ENCODE results near the gene RSU1. TPM values are rescaled to one million over a fixed set of nuclear protein-coding genes. Genes with fewer than 3 reads are reported as not detected.

RSU1 gene
- 10 to 100 TPM; 21.4 to 28.3 TPM for total RNA-seq

- DNase-seq (peak; percentile 100), ATAC-seq (peak; percentile 97)
- peak within 1 kb of the TSS; percentile 44 to 53 for H3K4me3 ChIP-seq
- intact Hi-C loops (cut with DNase I): no loop called here
- H3K27ac ChIP-seq: peak within 1 kb of the TSS; percentile 83 to 97 (median 94)
- H3K36me3 ChIP-seq (replicated peaks in 1 of 2; ENCODE audit: insufficient read depth in 1 of 2, low read depth in 2 of 2): no peaks in the 10 kb centered on the region
- no peaks in the 10 kb centered on the region for H3K27me3 ChIP-seq
- peaks cover 31% of the 10 kb centered on the region for H3K4me1 ChIP-seq
- WGBS, 2 donors: 0 to 1% methylated on average over 39 to 65 of the region's 65 CpGs
- peak; percentile 85 to 97 (median 94) for TF ChIP-seq POLR2A (IDR thresholded peaks at IDR 0.05)
- TF ChIP-seq, protein P1, sequence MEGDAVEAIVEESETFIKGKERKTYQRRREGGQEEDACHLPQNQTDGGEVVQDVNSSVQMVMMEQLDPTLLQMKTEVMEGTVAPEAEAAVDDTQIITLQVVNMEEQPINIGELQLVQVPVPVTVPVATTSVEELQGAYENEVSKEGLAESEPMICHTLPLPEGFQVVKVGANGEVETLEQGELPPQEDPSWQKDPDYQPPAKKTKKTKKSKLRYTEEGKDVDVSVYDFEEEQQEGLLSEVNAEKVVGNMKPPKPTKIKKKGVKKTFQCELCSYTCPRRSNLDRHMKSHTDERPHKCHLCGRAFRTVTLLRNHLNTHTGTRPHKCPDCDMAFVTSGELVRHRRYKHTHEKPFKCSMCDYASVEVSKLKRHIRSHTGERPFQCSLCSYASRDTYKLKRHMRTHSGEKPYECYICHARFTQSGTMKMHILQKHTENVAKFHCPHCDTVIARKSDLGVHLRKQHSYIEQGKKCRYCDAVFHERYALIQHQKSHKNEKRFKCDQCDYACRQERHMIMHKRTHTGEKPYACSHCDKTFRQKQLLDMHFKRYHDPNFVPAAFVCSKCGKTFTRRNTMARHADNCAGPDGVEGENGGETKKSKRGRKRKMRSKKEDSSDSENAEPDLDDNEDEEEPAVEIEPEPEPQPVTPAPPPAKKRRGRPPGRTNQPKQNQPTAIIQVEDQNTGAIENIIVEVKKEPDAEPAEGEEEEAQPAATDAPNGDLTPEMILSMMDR (IDR thresholded peaks at IDR 0.05): peak in 1 of 7 experiments; percentile 11
- no peaks in the 10 kb centered on the region for H3K9me3 ChIP-seq
Observed at GRCh38 chr10:16817125-16818019, at the start of gene RSU1. Gene RSU1 (minus strand): TSS chr10:16817424. CDS start chr10:16817081, 343 bp downstream.

GRCh38 chr10:16866541-16867275 is 49.5 kb upstream of the RSU1 start:
- intact Hi-C loops (cut with DNase I): no loop called here

GRCh38 chr10:16865766-16866165 is 48.5 kb upstream of the RSU1 start:
- TF ChIP-seq, protein P1 (IDR thresholded peaks at IDR 0.05): no peak
- Histone ChIP-seq H3K27ac (no peak overlapping the region), H3K36me3 (replicated peaks in 1 of 2; ENCODE audit: insufficient read depth in 1 of 2, low read depth in 2 of 2) (no peaks in the 10 kb centered on the region), H3K4me3 (no peak overlapping the region), H3K9me3 (no peaks in the 10 kb centered on the region), H3K4me1 (no peaks in the 10 kb centered on the region), H3K27me3 (no peaks in the 10 kb centered on the region)
- WGBS, 2 donors: 78 to 87% methylated on average over 7 of the region's 7 CpGs
- no peak for ATAC-seq
- no peak for DNase-seq
- intact Hi-C loops (cut with DNase I): no loop called here

More at GRCh38 chr10:16866541-16867275, 49.5 kb upstream of the RSU1 start:
- ATAC-seq (no peak), DNase-seq (no peak)
- Histone ChIP-seq H3K4me3 (no peak overlapping the region), H3K4me1 (no peaks in the 10 kb centered on the region), H3K27me3 (no peaks in the 10 kb centered on the region), H3K27ac (no peak overlapping the region), H3K9me3 (no peaks in the 10 kb centered on the region), H3K36me3 (replicated peaks in 1 of 2; ENCODE audit: insufficient read depth in 1 of 2, low read depth in 2 of 2) (no peaks in the 10 kb centered on the region)
- WGBS, 2 donors: 72 to 81% methylated on average over 7 of the region's 7 CpGs
- TF ChIP-seq, protein P1 (IDR thresholded peaks at IDR 0.05): no peak
- TF ChIP-seq POLR2A (IDR thresholded peaks at IDR 0.05): no peak

DNA sequence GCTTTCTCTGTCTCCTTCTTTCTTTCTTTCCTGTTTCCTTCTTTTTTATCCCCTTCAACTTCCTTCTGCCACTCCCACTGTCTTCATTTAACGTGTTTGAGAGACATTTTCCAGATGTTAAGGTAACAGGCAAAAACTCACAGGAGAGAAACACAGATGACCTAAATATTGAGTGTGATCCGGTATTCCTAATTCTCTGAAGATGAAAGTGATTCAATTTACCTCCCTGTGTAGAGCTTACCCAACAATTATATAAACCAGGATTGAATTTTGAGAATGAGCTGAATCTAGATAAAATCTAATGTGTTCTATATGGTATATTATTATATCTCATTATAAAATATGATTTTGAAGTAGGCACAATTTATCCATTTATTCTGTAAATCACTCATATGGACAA is 46.5 kb upstream of the RSU1 start:
- no peaks in the 10 kb centered on the region for H3K9me3 ChIP-seq
- no peak overlapping the region for H3K27ac ChIP-seq
- H3K4me3 ChIP-seq: no peak overlapping the region
- no peak for ATAC-seq
- TF ChIP-seq, protein P1 (IDR thresholded peaks at IDR 0.05): no peak
- no peak for TF ChIP-seq POLR2A (IDR thresholded peaks at IDR 0.05)
- 86 to 87% methylated on average over 2 of the region's 2 CpGs for WGBS, 2 donors
- no peaks in the 10 kb centered on the region for H3K4me1 ChIP-seq
- H3K36me3 ChIP-seq (replicated peaks in 1 of 2; ENCODE audit: insufficient read depth in 1 of 2, low read depth in 2 of 2): no peaks in the 10 kb centered on the region
- DNase-seq: no peak
- intact Hi-C loops (cut with DNase I): no loop called here
- H3K27me3 ChIP-seq: no peaks in the 10 kb centered on the region
